Measurements from ENCODE around the gene BIRC6.

BIRC6 gene

DNA sequence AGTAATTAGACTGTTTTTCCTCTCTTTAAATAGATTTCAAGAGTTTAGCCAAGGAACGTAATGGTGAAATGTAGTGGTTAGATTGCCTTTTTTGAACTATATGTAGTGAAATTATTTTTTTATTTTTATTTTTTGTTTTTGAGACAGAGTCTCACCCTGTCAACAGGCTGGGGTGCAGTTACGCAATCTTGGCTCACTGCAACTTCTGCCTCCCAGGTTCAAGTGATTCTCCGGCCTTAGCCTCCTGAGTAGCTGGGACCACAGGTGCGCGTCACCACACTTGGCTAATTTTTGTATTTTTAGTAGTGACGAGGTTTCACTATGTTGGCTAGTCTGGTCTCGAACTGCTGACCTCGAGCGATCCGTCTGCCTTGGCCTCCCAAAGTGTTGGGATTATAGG lies 60.8 kb downstream of the BIRC6 start:
- no peak for TF ChIP-seq POLR2AphosphoS5 (IDR thresholded peaks at IDR 0.05; ENCODE audit: low read depth, low read length)
- FAIRE-seq (no peak), DNase-seq (ENCODE audit: insufficient read length, low spot score) (no peak)

GRCh38 chr2:32418778-32419177 lies 62.0 kb downstream of the BIRC6 start:
- no peak for FAIRE-seq
- DNase-seq (ENCODE audit: insufficient read length, low spot score) = no peak
- TF ChIP-seq TAF1 (IDR thresholded peaks at IDR 0.05; ENCODE audit: low read depth, low read length) = no peak
- TF ChIP-seq PAX5 (IDR thresholded peaks at IDR 0.05; ENCODE audit: insufficient read depth, low read length, severe bottlenecking) = no peak
- TF ChIP-seq POLR2AphosphoS5 (IDR thresholded peaks at IDR 0.05; ENCODE audit: low read depth, low read length) = no peak
- TF ChIP-seq SPI1 (IDR thresholded peaks at IDR 0.05; ENCODE audit: low read depth, low read length) = no peak
- TF ChIP-seq POLR2A (IDR thresholded peaks at IDR 0.05; ENCODE audit: low read depth, low read length) = no peak
- TF ChIP-seq POU2F2 (IDR thresholded peaks at IDR 0.05; ENCODE audit: low read depth, low read length) = no peak

DNA sequence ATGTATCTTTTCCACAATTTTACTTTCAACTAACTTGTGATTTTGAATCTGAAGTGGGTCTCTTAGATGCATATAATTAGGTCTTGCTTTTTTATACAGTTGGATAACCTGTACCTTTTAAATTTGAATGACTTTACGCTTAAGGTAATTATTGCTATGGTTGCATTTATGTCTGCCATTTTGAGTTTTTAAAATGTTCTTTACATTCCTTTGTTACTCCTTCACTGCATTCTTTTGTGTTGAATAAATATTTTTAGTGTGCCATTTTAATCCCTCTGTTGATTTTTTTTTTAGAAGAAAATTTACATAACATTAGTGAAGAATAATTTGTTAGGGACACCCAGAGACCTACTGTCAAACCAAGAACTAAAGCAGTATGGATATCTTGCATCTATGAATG lies 65.3 kb downstream of the BIRC6 start:
- DNase-seq (ENCODE audit: insufficient read length, low spot score) = no peak
- FAIRE-seq = no peak
- TF ChIP-seq SPI1 (IDR thresholded peaks at IDR 0.05; ENCODE audit: low read depth, low read length) = no peak
- no peak for TF ChIP-seq POU2F2 (IDR thresholded peaks at IDR 0.05; ENCODE audit: low read depth, low read length)
- TF ChIP-seq POLR2AphosphoS5 (IDR thresholded peaks at IDR 0.05; ENCODE audit: low read depth, low read length) = no peak
- no peak for TF ChIP-seq POLR2A (IDR thresholded peaks at IDR 0.05; ENCODE audit: low read depth, low read length)
- TF ChIP-seq PAX5 (IDR thresholded peaks at IDR 0.05; ENCODE audit: insufficient read depth, low read length, severe bottlenecking) = no peak
- TF ChIP-seq TAF1 (IDR thresholded peaks at IDR 0.05; ENCODE audit: low read depth, low read length) = no peak

GRCh38 chr2:32423536-32423935 lies 66.7 kb downstream of the BIRC6 start:
- no peak for TF ChIP-seq PAX5 (IDR thresholded peaks at IDR 0.05; ENCODE audit: insufficient read depth, low read length, severe bottlenecking)
- DNase-seq (ENCODE audit: insufficient read length, low spot score) = no peak
- no peak for FAIRE-seq

GRCh38 chr2:32424739-32425138 lies 67.9 kb downstream of the BIRC6 start:
- FAIRE-seq (no peak), DNase-seq (ENCODE audit: insufficient read length, low spot score) (no peak)
- TF ChIP-seq POLR2AphosphoS5 (IDR thresholded peaks at IDR 0.05; ENCODE audit: low read depth, low read length) = no peak
- no peak for TF ChIP-seq SPI1 (IDR thresholded peaks at IDR 0.05; ENCODE audit: low read depth, low read length)
- TF ChIP-seq POU2F2 (IDR thresholded peaks at IDR 0.05; ENCODE audit: low read depth, low read length) = no peak
- no peak for TF ChIP-seq POLR2A (IDR thresholded peaks at IDR 0.05; ENCODE audit: low read depth, low read length)
- TF ChIP-seq PAX5 (IDR thresholded peaks at IDR 0.05; ENCODE audit: insufficient read depth, low read length, severe bottlenecking) = no peak
- no peak for TF ChIP-seq TAF1 (IDR thresholded peaks at IDR 0.05; ENCODE audit: low read depth, low read length)

DNA sequence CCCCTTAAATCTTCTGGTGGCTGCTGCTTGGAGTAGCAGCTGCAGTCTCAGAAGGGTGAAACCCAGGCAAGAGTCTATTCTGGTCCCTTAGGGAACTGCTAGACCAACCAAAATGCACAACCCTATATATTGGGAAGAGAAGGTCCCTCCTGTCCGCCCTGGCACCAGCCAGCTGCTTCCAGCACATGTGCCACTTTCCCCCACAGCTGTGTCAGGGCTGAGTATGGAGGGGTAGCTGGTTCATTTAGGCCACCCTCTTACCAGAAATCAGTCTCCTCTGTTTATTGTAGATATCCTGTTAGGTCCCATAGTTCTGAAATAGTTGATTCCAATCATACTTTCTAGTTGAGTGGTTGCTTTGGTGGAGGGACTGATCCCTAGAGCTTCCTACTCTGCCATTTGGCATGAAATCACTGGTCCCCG lies 68.9 kb downstream of the BIRC6 start:
- TF ChIP-seq POLR2AphosphoS5 (IDR thresholded peaks at IDR 0.05; ENCODE audit: low read depth, low read length) (no peak), SPI1 (IDR thresholded peaks at IDR 0.05; ENCODE audit: low read depth, low read length) (no peak), PAX5 (IDR thresholded peaks at IDR 0.05; ENCODE audit: insufficient read depth, low read length, severe bottlenecking) (no peak), TAF1 (IDR thresholded peaks at IDR 0.05; ENCODE audit: low read depth, low read length) (no peak), POU2F2 (IDR thresholded peaks at IDR 0.05; ENCODE audit: low read depth, low read length) (no peak), POLR2A (IDR thresholded peaks at IDR 0.05; ENCODE audit: low read depth, low read length) (no peak)
- DNase-seq (ENCODE audit: insufficient read length, low spot score) (no peak), FAIRE-seq (no peak)

DNA sequence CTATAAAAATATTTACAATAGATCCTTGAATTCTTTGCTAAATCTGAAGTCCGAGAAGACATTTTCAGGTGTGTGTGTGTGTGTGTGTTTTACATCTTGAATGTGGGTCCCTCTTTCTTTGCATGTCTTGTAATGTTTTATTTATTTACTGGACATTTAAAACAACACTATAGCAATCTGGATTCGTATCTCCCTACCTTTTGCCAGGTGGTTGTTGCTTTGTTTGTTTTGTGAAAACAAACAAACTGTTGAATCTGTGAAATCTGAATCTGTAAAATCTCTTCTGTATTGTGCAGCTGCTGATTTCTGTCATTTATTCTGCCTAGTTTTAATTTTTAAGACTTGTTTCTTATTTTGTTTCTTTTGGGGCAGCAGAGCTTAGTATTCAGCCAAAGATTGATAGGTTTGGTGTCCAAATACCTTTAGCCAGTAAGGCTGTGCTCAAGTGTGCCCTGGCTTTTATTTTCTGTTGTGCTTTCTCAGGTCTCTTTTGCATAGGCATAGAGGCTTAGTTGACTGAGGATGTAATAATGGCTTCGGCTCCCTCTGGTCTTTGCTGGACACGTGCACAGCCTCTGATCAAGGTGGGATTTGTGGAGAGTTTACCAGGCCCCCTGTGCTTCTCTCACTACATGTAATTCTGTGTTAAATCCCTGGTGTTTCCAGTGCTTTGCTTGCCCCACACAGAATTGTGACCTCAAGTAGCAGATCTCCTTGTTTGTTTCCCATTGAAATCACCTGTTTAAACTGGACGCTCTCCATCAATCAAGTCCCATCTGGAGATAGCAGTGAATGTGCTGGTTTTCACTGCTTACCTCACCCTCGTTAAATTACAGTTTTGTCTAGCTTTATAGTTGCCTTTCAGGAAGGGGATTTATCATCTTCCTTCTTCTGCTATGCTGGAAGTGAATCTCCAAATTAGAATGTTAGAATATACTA lies 71.1 kb downstream of the BIRC6 start:
- TF ChIP-seq POLR2A (IDR thresholded peaks at IDR 0.05; ENCODE audit: low read depth, low read length) = no peak
- TF ChIP-seq SPI1 (IDR thresholded peaks at IDR 0.05; ENCODE audit: low read depth, low read length) = no peak
- TF ChIP-seq POU2F2 (IDR thresholded peaks at IDR 0.05; ENCODE audit: low read depth, low read length) = no peak
- DNase-seq (ENCODE audit: insufficient read length, low spot score) (no peak), FAIRE-seq (no peak)

DNA sequence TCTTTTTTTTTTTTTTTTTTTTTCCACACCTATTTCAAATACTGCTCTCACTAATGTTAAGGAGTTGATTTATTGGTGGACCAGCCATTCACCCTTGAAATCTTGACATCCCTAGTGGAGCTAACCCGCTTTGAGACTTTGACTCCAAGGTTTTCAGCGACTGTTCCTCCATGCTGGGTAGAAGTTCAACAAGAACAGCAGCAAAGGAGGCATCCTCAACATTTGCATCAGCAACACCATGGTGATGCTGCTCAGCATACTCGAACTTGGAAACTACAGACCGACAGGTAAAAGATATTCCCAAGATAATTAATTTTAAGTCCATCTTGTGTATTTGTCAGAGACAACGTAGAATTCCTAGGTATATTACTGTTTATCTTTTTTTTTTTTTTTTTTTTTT lies 74.0 kb downstream of the BIRC6 start:
- DNase-seq (ENCODE audit: insufficient read length, low spot score) (no peak), FAIRE-seq (no peak)
- TF ChIP-seq POLR2A (IDR thresholded peaks at IDR 0.05; ENCODE audit: low read depth, low read length) (no peak), POU2F2 (IDR thresholded peaks at IDR 0.05; ENCODE audit: low read depth, low read length) (no peak), TAF1 (IDR thresholded peaks at IDR 0.05; ENCODE audit: low read depth, low read length) (no peak), SPI1 (IDR thresholded peaks at IDR 0.05; ENCODE audit: low read depth, low read length) (no peak), PAX5 (IDR thresholded peaks at IDR 0.05; ENCODE audit: insufficient read depth, low read length, severe bottlenecking) (no peak), POLR2AphosphoS5 (IDR thresholded peaks at IDR 0.05; ENCODE audit: low read depth, low read length) (no peak)

GRCh38 chr2:32436150-32436549 lies 79.3 kb downstream of the BIRC6 start:
- DNase-seq (ENCODE audit: insufficient read length, low spot score) = no peak
- TF ChIP-seq POLR2A (IDR thresholded peaks at IDR 0.05; ENCODE audit: low read depth, low read length) = no peak
- no peak for TF ChIP-seq POLR2AphosphoS5 (IDR thresholded peaks at IDR 0.05; ENCODE audit: low read depth, low read length)
- no peak for TF ChIP-seq TAF1 (IDR thresholded peaks at IDR 0.05; ENCODE audit: low read depth, low read length)
- no peak for TF ChIP-seq POU2F2 (IDR thresholded peaks at IDR 0.05; ENCODE audit: low read depth, low read length)
- TF ChIP-seq PAX5 (IDR thresholded peaks at IDR 0.05; ENCODE audit: insufficient read depth, low read length, severe bottlenecking) = no peak
- TF ChIP-seq SPI1 (IDR thresholded peaks at IDR 0.05; ENCODE audit: low read depth, low read length) = no peak
- FAIRE-seq = no peak

GRCh38 chr2:32442020-32442467 lies 85.2 kb downstream of the BIRC6 start:
- FAIRE-seq = no peak
- no peak for TF ChIP-seq POLR2AphosphoS5 (IDR thresholded peaks at IDR 0.05; ENCODE audit: low read depth, low read length)
- no peak for TF ChIP-seq POLR2A (IDR thresholded peaks at IDR 0.05; ENCODE audit: low read depth, low read length)
- TF ChIP-seq TAF1 (IDR thresholded peaks at IDR 0.05; ENCODE audit: low read depth, low read length) = no peak
- TF ChIP-seq PAX5 (IDR thresholded peaks at IDR 0.05; ENCODE audit: insufficient read depth, low read length, severe bottlenecking) = no peak
- no peak for TF ChIP-seq POU2F2 (IDR thresholded peaks at IDR 0.05; ENCODE audit: low read depth, low read length)
- TF ChIP-seq SPI1 (IDR thresholded peaks at IDR 0.05; ENCODE audit: low read depth, low read length) = no peak

More at GRCh38 chr2:32442020-32442467, 85.2 kb downstream of the BIRC6 start:
- DNase-seq (ENCODE audit: insufficient read length, low spot score) = no peak

Measured in GM12891 (cell line).